DMS114 treated with DMSO at 0.1 percent for 48 hours (cell line): Measurements from ENCODE around the gene P2RX6.

Source experiments
- DNase-seq: peaks from one replicate; lab custom pipeline; 2025; ENCODE audit not compliant: unreplicated experiment; lab: John Stamatoyannopoulos, UW

Gene P2RX6

DNA sequence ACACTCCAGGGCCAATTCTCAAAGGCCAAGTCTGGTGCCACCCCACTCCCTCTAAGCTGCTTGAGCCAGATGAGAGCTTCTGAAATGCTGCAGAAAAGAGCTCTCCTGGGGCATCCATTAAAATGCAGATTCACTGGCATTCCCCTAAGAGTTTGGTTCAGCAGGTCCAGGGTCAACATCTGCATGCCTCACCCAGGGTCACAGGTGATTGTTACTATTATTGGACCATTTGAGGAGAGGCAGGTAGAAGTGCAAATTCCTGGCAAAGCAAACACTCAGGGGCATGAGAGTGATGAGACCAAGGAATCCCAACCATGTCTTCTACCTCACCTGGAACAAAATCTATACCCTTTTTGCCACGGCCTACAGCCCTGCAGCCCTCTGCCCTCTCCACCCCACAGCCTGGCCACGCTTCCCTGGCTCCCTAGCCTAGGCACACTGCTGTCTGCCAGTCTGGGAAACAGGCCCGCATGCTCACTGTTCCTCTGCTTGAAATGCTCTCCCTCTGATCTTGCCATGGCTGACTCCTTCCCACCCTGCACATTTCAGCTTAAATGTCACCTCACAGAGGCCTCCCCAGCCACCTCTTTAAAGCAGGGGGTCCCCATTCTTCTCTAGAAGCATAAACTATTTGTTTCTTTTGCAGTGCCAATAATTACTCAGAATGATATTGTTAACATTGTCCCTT is 4.4 kb upstream of the P2RX6 start:
- DNase-seq = no peak

DNA sequence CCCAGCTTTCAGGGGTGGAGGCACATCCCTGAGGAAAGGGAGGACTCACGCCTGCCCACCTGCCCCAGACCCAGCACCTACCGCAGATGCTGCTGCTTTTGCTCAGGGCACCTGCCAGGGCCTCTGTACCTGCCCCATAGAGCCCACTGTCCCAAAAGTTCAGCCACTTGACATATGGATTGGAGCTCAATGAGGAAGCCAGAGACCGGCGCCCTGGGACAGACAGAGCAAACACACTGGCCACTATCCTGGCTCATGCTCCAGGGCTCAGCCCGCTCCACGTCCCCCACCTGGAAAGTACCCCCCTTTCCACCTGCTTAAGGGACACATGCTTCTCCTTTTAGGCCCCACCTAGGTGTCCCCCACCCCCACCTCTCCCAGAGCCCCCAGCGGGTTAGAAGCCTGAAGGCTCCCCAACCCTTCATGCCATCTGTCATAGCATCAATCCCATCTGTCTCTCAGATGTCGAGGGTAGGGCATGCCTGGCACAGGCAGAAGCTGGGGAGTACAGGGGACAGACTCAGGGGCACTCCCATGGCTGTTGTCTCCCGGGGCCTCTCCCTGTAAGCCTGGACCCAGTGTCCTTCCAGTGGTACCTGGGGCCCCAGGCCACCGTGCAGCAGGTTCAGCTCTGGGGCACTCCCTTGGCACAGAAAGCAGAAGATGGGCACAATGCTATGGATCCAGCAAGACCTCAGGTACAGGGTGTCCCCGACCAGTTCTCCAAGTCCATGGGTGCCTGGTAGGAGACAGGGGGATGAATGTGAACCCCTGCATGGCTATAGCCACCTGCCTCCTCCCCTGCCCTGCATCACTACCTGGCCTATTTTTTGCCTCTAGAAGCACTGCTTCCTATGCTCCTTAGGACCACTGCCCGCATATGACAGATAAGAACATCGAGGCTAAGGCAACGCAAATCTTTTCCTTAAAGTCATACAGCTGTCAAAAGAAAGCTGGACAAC is 2.2 kb upstream of the P2RX6 start:
- no peak for DNase-seq

DNA sequence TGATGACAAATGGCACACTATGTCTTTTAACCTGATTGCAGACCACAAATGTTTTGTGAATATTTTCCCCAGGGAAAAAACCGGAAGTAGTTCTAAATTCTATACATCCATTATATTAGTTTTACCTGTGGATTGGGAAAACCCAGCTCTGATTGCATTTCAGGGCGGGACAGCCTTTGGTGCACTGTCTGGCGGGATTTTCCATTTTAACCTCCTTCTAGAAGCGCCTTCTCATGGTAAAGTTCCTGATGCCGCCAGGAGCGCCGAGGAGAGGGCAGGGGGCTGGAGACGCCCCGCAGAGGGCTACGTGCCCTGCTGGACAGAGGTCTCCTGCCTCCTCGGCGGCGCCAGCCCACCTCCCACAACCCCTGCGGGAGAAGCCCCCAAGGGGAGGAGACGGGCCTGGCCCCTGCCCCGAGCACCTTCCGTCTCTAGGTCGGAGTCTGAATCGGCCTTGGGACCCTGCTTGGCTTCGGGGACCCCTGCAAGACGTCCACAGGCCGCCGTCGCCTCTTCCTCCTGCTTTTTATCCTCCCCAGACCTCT is 1.2 kb upstream of the P2RX6 start:
- DNase-seq = no peak

DNA sequence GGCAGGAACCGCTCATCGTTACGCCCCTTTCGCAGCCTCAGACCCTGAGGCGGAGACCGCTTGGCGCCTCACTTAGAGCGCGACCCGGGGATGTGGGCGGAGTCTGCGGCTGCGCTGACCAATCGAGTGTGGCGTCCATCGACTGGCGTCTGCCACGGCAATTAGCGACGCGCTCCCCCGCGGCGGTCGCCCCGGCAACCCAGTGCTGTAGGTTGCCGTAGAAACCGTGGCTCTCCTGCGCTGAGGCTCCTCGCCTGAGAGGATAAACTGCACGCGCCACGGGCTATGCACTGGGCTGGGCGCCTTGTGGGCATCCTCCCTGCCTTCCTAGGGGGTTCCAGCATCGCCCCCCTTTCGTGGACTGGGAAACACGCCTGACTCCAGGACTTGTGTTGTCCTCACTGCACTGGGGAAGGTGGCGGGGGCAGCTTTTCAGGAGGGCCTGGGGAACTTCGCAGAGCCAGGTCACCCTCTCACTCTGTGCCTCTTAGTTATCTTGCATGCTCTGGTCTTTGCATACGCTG is 701 bp upstream of the P2RX6 start:
- peak; percentile 82 for DNase-seq

DNA sequence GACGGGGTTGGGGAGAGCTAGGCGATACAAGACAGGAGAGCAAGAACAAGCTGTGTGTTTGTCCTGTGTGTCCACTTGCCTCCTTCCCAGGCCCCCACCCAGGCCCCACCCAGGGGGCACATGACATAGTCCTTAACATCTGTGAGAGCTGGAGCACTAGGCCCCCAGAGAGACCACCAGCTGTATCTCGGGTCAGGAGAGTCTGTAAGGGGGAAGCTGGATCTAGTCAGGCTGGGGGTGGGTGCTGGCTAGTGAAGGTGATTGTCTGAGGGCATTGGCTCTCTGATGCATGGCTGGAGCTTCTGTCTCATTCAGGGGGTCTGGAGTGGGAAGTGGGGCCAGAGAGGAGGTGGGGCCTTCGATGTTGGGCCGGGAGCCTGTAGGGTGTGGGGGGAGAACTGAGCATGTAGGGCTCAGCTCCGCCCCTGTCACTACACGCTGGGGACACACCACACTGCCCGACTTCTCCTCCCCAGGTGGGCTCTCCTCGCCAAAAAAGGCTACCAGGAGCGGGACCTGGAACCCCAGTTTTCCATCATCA is 571 bp downstream of the P2RX6 start:
- DNase-seq = no peak

DNA sequence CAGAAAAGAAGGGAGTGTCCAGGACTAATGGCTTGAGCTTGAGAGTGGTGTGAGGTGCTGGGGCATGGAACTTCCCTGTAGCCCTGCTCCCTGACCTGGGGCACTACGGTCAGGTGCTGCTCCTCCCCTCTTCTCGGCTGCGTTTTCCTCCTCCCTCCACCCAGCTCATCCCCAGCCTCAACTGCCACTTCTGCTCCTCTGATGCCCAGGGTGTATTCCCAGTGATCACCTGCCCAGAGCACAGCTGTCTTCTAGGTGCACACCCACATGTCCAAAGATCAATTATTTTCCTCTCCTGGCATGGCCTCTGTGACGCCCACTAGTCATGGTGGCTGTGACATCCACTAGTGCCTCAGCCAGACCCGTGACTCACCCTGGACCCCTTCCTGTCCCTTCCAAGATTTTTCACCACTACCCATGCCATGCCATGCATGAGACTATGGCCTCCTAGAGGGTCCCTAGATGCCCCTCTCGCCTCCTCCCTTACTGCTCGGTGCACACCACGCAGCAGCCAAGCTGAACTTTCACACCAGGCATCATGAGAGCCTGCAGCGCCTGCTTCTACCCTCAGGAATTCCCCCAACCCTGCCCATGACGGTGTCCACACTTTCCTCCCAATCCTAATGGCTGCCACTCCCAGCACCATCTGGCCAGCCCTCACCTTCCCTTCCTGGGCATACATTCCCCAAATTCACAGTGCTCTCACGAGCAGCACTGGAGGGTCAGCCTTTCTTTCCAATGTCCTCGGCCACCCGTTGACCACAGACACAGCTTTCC is 1.9 kb downstream of the P2RX6 start:
- DNase-seq = no peak

DNA sequence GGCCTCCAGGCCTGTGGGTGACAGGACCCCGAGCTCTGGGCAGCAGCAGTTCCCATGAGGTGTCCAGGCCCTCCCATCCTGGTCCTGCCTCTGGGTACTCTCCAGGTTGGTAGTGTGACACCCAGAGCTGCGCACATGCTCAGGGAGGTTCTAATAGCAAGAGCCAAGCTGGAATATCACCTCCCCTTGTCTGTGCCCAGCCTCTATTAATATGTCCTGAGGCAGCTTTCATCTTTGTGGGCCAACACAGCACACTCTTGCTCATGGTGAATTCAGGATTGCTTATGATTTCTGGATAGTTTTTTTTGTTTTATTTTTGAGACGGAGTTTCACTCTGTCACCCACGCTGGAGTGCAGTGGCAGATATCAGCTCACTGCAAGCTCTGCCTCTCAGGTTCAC is 3.3 kb downstream of the P2RX6 start:
- DNase-seq = no peak

DNA sequence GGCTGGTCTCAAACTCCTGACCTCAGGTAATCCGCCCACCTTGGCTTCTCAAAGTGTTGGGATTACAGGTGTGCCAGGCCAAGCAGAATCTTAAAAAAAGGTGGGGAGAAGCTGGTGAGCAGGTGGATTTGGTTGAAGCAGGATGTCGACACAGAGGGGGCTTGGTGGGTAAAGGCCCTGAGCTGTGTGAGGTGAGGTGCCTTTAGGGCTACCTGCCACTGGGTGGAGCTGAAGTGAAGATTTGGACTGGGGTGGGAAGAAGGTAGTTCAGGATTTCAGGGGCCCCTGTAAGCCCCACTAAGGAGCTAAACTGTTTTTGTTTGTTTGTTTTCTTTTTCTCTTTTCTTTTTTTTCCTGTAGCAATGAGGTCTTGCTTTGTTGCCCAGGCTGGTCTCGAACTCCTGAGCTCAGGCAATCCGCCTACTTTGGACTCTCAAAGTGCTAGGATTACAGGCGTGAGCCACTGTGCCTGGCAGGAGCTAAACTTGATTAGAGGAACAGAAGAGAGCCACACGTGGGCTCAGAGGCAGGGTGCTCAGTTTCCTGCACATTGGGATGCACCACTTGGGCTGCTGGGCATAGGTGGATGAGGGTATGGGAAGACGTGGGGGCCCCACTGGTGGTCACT is 6.0 kb downstream of the P2RX6 start:
- DNase-seq = no peak

DNA sequence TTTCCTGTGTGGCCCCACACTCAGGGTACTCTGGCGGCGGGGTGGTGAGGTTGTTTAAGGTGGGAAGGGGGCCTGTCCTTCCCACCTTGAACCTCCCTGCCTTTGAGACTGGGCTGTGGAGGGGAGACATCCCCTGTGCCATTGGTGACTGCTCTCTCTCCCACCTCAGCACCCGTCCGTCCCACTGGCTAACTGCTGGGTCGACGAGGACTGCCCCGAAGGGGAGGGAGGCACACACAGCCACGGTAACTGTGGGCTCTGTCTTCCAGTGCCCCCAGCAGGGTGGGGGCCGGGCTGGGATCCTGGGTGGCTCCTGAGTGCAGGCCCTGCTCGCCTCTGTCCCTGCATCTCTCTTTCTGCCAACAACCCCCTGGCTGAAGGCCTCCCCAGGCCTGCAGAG is 7.5 kb downstream of the P2RX6 start:
- DNase-seq = no peak

DNA sequence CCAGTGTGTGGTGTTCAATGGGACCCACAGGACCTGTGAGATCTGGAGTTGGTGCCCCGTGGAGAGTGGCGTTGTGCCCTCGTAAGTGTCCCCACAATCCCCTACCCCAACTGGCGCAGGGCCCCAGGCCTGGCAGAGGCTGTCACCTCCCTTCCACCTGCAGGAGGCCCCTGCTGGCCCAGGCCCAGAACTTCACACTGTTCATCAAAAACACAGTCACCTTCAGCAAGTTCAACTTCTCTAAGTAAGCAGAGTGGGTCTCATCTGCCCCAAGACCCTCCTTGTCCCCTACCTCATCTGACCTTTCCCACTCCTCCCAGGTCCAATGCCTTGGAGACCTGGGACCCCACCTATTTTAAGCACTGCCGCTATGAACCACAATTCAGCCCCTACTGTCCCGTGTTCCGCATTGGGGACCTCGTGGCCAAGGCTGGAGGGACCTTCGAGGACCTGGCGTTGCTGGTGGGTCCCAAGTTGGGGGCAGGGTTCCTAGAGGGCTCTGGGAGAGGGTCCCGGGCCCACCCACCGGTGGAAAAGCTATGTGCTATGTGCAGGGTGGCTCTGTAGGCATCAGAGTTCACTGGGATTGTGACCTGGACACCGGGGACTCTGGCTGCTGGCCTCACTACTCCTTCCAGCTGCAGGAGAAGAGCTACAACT is 8.1 kb downstream of the P2RX6 start:
- no peak for DNase-seq

DNA sequence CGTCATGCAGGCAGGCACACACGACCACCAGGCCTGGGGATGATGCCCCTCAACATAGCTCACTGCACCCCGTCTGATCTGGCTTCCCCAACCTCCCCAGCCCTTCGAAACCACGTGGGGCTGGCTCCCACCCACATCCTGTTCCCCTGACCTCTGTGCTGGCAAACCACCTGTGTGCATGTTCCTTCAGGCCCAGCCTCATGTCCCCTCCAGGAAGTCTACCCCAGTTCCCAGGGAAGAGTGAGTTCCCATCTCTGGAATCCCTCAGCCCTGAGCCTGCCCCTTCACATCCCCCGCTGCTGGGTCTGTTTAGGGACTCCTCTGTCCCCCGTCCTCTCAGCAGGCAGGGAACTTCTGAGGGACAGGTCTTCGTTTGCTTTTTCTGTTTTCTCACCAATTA is 10.3 kb downstream of the P2RX6 start:
- DNase-seq = no peak

DNA sequence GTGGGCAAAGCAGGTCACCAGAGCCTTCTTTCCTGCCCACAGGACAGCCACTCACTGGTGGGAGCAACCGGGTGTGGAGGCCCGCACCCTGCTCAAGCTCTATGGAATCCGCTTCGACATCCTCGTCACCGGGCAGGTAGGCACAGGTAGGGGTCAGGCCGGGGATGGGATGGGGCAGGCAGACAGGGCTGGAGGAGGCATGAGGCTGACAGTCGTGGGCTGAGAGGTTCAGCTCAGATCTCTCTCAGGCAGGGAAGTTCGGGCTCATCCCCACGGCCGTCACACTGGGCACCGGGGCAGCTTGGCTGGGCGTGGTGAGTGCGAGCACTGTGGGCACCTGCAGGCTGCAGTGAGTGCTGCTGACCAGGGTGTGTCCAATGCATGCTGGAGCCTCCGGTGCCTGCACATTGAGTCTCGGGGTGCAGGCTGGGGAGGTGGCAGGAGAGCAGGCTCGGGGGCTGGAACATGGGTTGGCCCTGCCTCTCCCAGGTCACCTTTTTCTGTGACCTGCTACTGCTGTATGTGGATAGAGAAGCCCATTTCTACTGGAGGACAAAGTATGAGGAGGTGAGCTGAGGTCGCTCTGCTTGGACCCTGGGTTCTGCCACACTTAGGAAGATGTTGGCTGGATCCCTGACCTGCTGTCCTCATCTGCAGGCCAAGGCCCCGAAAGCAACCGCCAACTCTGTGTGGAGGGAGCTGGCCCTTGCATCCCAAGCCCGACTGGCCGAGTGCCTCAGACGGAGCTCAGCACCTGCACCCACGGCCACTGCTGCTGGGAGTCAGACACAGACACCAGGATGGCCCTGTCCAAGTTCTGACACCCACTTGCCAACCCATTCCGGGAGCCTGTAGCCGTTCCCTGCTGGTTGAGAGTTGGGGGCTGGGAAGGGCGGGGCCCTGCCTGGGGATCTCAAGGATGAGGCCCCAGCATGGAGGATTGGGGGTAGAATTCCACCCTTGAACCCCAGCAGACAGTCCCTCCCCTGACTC is 11.1 kb downstream of the P2RX6 start:
- DNase-seq = no peak

DNA sequence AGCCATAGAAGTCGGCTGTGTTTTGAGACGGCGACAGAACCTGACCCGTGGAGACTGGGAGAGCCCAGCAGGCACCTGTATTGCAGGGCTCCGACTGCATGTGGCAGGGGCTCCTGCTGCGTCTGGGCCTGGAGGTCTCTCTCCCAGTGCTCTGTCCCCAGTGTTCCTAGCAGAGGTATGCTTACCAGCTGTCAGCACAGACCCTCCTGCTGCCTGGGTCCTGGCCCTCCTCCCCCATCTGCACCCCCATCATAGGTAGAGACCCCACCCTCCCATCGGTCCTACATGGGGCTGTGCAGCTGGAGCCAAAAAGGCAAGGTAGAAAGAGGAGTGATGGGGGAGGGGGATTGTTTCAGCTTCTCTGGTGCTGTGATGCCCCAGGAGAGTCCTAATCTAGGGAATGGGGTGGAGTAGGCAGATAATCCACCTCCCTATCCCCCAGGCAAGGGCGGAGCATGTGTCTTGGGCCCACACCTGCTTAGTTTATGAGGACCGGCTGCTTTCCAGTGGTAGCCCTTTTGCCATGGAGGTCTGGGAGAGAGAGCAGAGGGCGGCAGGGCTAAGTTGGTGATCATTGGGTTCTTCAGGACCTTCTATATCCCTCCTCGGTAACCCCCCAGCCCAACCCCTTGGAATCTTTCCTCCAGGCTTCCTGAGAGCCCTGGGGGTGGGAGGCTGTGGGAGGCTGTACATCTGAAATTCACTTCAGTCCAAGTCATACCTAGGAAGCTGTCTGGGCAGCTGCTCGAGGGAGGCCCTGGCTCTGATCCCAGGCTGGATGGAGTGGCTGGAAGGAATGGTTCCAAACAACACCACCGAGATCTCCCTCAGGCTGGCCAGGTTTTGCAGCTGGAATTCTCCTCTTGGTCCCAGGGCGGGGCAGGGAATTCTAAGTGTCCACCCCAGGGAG is 12.1 kb downstream of the P2RX6 start:
- DNase-seq = no peak

DNA sequence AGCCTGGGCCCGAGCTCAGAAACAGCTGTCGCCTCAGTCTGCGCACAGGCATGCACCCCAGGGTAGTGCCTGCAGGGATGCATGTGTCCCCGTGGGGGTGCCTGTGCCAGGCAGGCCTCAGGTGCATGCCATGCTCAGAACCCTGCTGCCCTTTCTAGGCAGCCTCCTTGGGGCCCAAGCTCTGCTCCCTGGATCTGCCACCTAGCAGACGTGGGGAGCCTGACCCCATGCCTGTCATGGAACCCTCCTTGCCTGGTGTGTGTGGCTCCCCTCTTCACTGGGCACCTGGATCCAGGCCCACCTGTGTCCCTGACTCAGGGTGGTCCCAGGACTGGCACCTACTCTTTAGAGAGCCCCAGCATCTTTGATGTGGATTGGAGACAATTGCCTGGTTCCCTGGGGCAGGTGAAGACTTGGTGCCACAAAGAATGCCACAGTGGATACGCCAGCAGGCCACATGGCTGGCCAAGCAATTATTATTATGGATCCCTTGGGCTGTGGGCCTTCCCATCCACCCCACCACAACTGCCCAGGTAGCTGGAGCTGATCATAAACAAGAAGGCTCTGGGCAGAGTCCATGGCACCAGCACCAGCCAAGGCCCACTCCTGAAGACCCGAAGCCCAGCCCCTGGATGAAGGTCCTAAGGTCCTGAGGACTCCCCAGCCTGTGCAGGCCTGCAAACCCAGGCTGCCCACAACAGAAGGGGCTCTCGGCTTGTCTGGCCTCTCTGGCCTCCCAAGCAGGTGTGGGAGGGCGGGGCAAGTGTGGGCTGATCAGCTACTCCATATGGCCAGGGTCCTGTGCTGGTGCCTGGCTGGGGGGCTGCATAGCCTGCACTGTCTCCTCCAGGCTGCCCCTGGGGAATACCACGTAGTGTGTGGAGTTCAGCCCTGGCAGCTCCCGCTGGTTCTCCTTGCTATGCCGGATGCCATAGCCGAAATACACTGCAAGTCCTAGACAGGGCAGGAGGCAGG is 13.6 kb downstream of the P2RX6 start:
- DNase-seq = no peak

DNA sequence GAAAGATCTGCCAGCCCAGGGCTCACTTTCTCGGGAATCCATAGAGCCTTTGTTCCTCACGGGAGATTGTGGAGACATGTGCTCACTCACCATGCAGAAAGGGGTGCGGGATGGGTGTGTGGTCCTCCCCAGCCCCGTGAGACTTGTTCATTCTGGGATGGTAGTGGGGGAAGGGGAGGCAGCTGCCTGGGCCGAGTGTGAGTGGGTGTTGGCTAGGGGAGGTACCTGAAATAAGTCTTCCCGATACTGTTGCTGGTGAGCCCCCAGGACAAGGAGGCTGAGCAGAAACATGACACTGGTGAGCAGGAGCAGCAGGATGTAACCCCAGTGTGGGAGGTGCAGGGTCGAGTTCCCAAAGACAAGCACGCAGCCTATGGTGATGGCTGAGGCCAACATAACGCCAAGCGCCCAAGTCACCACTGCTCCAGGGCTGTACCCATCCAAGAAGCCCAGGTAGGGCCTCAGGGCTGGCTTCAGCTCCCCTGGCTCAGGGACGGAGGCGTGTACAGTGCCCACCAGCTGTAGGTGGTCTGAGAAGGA is 14.6 kb downstream of the P2RX6 start:
- no peak for DNase-seq

DNA sequence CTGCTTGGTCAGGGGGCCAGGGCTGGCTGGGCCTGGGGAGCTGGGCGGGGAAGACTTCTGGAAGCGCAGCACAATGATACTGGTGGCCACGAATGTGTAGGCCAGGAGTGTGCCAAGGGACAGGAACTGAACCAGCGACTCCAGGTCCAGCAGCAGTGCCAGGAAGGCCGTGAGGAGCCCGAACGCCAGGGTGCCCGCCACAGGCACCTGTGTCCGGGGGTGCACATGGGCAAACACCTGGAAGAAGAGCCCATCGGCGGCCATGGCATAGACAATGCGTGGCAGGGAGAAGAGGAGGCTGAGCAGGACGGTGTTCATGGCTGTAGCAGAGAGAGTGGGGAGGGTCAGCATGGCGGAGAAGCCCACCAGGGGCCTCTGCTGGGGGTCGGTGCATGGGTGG is 15.1 kb downstream of the P2RX6 start:
- no peak for DNase-seq
